ENCODE measurements around the gene MEIS3.

The MEIS3 gene

DNA sequence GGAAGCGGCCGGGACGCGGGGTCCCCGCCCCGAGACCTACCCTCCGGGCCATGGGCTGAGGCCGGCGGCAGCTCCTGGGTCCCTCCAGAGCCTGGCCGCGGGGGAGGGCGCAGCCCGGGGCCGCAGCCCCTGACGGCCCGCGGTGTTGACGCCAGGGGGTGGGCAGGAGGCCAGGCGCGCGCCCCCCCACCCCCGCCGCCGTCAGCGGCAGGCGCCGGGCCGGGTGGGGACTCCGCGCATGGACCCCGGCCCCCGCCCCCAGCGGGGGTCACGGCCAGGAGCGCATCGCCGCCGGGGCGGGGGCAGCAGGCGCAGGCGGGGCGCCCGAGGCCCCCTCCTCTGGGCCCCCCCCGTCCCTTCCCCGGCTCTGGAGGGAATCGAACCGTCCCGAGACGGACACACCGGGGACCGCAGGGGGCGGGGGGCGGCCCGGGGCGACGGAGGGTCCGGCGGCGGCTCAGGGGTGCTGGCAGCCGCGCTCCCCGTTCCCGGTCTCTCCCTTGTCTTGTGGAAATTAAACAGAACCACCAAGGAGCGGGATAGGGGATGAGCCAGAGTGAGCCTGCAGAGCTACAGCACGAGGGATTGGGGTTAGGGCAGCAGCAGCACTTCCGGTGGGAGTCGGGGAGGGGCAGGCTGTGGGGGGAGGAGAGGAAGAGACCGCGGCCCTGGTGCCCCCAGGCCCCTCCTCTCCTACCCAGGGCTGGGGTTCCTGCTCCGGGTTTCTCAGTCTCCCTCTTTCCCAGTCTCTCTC lies at the start of gene MEIS3:
MEIS3 (minus strand) TSS at position 498 of the 754 bp plus-strand sequence; CDS start at position 52, 446 bp downstream.
- DNase-seq: no peak

GRCh38 chr19:47467914-47468313 lies 48.6 kb upstream of the MEIS3 start:
- no peak for DNase-seq

DNA sequence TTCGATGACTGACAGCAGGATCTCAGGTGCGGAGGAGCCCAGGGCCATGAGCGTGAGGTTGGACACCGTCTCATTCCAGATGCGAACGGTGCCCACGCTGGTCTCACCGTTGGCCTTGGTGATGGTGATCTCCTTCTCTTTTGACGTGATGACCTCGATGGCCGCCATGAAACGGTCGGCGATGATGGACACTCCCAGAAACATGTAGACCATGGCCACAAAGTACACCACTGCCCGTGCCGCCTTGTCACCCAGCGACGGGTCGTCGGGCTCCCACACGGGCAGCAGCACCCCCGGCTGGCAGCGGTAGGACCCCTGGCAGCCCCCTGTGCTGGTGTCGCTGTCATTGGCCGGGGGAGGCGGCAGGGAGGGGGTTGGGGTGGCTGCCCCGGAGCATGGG lies 46.6 kb upstream of the MEIS3 start:
- no peak for DNase-seq

GRCh38 chr19:47464675-47465419 lies 45.5 kb upstream of the MEIS3 start:
- DNase-seq: no peak

GRCh38 chr19:47461876-47462275 lies 42.5 kb upstream of the MEIS3 start:
- DNase-seq: no peak

- no peak for DNase-seq
Observed at GRCh38 chr19:47459477-47459876, 40.1 kb upstream of the MEIS3 start.

DNA sequence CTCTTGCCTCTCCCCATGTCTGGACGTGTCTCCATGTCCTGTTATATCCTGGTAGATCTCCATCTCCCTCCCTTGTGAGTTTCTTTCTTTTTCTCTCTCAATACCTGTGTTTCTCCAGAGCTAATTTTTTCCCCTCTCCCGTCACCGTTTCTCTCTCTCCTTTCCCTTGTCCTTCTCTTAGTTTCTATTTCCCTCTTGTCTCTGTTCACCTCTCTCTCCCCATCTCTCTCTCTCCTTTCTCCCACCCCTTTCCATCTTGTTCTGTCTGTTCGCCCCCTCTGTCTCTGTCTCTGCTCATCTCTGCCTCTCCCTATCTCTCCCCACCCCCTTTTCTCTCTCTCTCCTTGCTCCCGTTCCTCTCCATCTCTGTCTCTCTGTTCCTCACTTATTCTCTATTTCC lies 39.3 kb upstream of the MEIS3 start:
- no peak for DNase-seq

GRCh38 chr19:47456721-47457474 lies 37.6 kb upstream of the MEIS3 start:
- DNase-seq: no peak

DNA sequence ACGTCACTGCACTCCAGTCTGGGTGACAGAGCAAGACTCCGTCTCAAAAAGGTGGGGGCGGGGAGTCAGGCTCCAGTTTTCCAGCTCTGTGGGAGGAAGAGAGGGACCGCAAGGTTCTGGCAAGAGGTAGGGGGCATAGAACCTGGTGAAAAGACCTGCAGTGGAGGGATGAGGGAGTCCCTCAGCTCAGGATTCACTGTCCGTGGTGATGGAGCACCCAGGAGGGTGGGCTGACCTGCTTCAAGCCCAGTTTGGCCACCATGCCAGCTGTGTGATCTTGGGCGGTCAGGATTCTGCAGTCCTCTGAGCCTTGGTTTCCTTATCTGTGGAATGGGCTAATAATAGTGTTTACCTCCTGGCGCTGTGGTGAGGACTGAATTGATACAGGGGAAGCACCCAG lies 31.2 kb upstream of the MEIS3 start:
- DNase-seq: no peak

GRCh38 chr19:47448360-47448727 lies 29.0 kb upstream of the MEIS3 start:
- DNase-seq: no peak

DNA sequence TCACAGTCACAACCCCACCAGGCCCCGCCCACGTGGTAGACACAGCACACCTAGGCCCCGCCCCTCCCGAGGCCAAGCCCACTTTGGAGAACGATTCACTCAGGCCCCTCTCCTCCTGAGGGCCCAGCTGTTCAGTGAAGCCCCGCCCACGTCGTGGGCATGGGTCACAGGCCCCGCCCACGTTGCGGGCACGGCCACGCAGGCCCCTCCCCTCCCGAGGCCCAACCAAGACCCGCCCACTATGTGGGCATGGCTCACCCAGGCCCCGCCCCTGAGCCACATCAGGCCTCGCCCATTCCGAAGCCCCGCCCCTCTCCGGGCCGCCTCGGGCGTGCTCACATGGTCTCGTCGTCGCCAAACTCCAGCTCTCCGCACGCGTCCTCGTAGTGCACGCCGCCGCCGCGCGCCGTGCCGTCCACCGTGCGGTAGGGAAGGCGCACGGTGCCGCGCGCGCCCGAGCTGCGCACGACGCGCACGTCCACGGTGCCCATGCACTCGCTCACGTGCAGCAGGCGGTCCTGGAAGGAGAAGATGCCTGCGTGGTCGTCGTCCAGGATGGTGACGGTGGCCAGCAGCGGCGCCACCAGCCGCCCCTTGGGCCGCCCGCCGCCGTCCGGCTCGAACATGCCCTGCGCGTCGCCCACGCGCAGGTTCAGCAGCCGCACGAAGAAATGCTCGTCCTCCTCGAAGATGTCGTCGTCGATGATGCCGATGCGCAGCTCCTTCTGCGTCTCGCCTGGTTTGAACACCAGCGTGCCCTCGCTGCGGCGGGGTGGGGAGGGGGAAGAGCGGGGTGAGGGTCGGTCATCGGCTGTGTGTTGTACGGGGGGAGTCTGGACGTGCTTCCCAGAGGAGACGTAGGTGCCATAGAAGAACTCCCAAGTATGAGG lies 28.4 kb upstream of the MEIS3 start:
- DNase-seq: no peak

DNA sequence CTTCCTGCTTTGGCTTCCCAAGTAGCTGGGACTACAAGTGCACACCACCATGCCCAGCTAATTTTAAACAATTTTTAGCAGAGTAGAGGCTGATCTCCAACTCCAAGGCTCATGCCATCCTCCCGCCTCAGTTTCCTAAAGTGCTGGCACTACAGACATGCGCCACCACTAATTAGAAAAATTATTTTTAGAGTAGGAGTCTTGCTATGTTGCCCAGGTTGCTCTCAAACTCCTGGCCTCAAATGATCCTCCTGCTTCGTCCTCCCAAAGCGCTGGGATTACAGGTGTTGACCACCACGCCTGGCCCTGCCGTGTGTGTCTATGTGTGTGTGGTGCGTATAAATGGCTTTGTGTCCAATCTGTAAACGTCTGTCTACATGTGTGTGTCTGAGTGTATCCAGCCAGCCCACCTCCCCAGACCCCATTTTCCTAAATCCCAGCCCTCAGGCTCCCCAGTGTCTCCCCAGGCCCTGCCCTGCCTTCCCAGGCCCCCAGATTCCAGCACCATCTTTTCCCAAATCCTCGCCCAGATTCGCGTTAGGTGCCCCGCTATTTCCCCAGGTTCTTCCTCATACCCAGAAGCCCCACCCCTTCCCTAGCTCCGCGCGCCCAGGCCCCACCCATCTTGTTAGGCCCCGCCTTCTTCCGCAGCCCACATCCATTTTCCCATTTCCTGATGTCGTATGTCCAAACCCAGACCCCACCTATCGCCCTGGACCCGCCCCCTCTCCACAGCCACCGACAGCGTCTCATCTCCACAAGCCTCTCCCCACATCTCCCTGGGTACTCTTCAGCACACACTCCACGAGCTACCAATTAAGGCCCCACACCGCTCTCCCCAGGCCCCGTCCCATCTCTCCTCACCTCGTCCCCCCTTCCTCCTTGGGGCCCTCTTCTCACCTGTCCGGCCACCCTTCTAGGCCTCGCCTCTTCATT lies 27.5 kb upstream of the MEIS3 start:
- DNase-seq: no peak

DNA sequence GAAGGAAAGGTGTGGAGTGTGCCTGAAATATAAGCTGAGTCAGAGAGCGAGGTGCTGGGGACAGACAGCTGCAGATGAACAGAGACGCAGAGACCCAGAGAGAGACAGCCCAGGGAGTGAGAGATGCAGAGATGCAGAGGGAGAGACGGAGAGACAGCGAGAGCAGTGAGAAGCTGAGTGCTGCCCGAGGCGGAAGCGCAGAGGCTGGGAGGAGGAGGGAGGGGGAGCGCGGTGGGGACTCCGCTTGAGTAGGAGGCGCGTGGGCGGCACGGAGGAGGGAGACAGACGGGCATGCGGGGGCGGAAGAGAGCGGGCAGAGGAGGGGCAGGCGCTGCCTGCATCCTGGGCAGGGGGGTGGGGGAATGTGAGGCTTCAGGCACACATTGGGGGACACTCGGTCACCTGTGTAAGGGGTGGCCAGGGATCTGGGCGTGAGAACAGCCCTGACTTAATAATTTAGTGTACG lies 26.6 kb upstream of the MEIS3 start:
- DNase-seq: no peak

GRCh38 chr19:47445527-47445926 lies 26.2 kb upstream of the MEIS3 start:
- DNase-seq: no peak

- DNase-seq: no peak
Observed at GRCh38 chr19:47444388-47444821, 25.1 kb upstream of the MEIS3 start.

GRCh38 chr19:47443331-47443730 lies 24.0 kb upstream of the MEIS3 start:
- no peak for DNase-seq

DNA sequence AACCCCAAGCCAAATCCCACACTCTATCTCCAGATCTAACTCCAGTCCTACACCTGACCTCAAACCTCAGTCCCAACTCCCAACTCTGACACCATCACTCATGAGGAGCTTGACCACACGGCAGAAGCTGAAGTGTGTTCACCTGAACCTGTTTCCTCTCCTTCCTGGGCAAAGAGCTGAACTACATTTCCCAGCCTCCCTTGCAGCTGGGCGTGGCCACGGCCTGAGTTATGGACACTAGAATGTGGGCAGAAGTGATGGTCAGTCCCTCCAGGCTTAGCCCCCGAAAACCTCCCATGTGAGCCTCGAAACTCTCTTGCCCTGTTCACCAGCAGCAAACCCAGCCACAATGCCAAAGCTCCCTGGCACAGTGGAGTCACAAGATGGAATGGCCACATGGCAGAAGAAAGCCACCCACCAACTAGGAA lies 19.5 kb upstream of the MEIS3 start:
- DNase-seq: no peak

DNA sequence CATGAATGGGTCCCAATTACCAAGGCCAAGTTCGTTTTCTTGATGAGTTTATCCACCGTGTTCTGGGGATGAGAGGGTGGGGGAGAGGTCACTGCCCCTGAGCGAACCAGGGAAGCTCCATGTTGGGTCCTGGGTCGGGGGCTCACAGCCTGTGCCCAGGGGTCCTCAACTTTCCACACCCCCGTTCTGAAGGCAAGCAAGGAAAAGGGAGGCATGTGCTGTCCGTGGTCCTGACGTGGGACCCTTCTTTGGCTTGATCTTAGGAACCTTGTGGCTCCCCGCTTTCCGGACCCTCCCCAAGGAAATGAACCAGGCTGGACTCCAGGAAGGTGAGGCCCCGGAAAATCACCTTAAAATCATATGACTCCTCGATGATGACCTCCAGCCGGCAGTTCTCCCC lies 18.2 kb upstream of the MEIS3 start:
- no peak for DNase-seq

DNA sequence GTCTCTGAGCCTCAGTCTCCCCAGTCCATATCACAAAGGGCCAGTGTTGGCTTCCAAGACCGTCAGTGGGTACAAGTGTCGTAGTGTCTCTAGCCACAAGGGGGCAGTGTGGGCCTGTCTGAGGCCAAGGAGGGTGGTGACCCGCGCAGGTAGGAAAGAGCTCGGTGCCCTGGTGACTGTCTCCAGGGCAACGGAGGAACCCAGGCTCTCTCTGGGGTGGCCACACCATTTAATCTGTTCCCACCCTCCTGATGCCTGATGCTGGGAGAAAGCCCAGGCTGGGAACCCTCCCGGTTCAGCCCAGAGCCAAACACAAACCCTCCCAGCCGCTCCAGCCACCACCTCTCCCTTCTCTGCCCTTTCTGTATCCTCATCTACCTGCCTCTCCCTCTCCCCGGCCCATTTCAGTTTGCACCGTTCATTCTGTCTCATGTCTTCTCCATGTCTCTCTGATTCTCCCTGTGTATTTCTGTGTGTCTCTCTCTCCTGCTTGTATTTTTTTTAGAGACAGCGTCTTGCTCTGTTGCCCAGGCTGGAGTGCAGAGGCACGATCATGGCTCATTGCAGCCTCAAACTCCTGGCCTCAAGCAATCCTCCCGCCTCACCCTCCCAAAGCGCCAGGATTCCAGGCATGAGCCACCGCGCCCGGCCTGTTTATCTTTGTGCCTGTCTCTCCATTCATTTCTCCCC lies 17.5 kb upstream of the MEIS3 start:
- no peak for DNase-seq

GRCh38 chr19:47435883-47436417 lies 16.6 kb upstream of the MEIS3 start:
- no peak for DNase-seq

All from SIG-M5 (cell line).